ENCODE measurements around the gene CACNG4. TPM values are rescaled to one million over a fixed set of nuclear protein-coding genes. Genes with fewer than 3 reads are reported as not detected.

Gene CACNG4
- total RNA-seq, 2 donors from 2014 or later: 9.5 to 12.9 TPM

DNA sequence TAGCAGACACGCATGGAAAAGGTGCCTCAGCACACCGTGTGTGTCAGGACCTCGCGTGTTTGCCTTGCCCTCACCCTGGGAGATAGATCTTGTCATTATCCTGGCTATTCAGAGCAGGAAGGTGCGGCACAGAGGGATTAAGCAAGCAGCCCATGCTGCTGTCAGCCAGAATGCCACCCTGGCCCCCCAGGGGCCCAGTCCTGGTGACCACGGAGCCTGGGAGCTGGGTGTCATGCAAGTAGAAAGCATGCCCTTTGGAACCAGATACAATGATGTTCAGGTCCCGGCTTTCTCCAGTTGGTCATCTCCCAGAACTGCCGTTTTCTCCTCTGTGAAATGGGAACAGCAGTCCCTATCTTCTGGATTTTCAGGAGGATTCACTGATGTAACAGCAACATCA is 29.9 kb downstream of the CACNG4 start:
- Histone ChIP-seq H3K36me3 (no peaks in the 10 kb centered on the region), H3K4me3 (no peak overlapping the region), H3K9me3 (no peaks in the 10 kb centered on the region), H3K27me3 (replicated peaks; ENCODE audit: insufficient read depth) (no peaks in the 10 kb centered on the region), H3K4me1 (replicated peaks) (no peaks in the 10 kb centered on the region), H3K27ac (no peak overlapping the region)
- DNase-seq (ENCODE audit: low spot score): no peak
- intact Hi-C loops (cut with DNase I): no loop called here
- TF ChIP-seq POLR2AphosphoS5 (IDR thresholded peaks at IDR 0.05) (no peak), POLR2A (IDR thresholded peaks at IDR 0.05) (no peak)
- TF ChIP-seq, protein P1, sequence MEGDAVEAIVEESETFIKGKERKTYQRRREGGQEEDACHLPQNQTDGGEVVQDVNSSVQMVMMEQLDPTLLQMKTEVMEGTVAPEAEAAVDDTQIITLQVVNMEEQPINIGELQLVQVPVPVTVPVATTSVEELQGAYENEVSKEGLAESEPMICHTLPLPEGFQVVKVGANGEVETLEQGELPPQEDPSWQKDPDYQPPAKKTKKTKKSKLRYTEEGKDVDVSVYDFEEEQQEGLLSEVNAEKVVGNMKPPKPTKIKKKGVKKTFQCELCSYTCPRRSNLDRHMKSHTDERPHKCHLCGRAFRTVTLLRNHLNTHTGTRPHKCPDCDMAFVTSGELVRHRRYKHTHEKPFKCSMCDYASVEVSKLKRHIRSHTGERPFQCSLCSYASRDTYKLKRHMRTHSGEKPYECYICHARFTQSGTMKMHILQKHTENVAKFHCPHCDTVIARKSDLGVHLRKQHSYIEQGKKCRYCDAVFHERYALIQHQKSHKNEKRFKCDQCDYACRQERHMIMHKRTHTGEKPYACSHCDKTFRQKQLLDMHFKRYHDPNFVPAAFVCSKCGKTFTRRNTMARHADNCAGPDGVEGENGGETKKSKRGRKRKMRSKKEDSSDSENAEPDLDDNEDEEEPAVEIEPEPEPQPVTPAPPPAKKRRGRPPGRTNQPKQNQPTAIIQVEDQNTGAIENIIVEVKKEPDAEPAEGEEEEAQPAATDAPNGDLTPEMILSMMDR (IDR thresholded peaks at IDR 0.05): no peak
- 93% methylated on average over 8 of the region's 8 CpGs for WGBS

DNA sequence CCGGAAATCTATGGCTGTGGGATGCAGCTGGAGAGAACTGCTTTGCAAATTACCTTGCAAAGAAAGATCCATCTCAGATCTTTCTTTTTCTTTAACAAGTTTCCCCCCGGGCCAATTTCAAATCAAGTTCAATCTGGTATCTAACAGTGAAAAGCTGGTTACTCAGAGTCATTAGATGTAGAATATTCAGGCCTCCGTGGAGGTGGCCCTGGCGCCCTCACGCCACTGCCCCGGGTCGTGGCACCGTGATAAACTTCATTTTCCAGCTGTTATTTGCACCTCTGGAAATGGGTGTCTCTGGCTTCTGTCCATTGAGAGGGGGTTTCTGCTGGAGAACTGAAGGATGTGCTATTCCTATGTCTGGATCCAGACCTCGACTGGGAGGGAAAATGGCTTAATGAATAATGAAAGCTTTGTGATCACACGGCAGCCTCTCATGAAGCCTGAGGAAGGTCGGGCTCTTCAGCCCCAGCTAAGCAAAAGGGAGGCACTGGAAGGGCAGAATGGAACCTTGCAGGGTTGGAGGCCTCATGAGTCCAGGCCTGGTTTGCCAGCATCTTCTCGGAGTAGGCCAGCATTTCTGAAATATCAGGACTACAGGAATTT is 30.5 kb downstream of the CACNG4 start:
- 68% methylated on average over 12 of the region's 12 CpGs for WGBS
- Histone ChIP-seq H3K4me3 (no peak overlapping the region), H3K9me3 (no peaks in the 10 kb centered on the region), H3K27me3 (replicated peaks; ENCODE audit: insufficient read depth) (no peaks in the 10 kb centered on the region), H3K27ac (no peak overlapping the region), H3K36me3 (no peaks in the 10 kb centered on the region), H3K4me1 (replicated peaks) (no peaks in the 10 kb centered on the region)
- TF ChIP-seq POLR2A (IDR thresholded peaks at IDR 0.05) (no peak), POLR2AphosphoS5 (IDR thresholded peaks at IDR 0.05) (no peak)
- TF ChIP-seq, protein P1 (IDR thresholded peaks at IDR 0.05): no peak
- intact Hi-C loops (cut with DNase I): no loop called here
- no peak for DNase-seq (ENCODE audit: low spot score)

DNA sequence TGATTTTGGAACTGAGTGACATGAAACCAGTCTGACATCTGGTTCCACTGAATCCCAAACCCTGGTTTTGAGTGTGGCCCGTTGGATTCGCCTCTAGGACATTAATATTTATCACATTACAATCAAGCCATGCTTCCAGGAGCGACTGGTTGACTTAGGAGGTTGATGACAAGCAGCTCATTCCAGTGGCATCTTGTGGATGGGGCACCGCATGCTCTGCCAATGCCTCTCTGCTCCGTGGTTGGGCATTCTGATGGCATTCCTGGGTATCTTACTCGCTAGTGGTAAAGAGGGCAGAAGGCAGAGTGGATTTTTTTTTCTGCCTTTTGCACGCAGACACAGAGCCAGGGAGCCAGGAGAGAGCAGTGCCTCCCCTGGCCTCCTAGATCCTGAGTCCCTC is 31.4 kb downstream of the CACNG4 start:
- intact Hi-C loops (cut with DNase I): no loop called here
- Histone ChIP-seq H3K4me1 (replicated peaks) (no peaks in the 10 kb centered on the region), H3K9me3 (no peaks in the 10 kb centered on the region), H3K36me3 (no peaks in the 10 kb centered on the region), H3K27me3 (replicated peaks; ENCODE audit: insufficient read depth) (no peaks in the 10 kb centered on the region), H3K4me3 (no peak overlapping the region), H3K27ac (no peak overlapping the region)
- 90% methylated on average over 7 of the region's 7 CpGs for WGBS
- DNase-seq (ENCODE audit: low spot score): no peak
- TF ChIP-seq POLR2AphosphoS5 (IDR thresholded peaks at IDR 0.05) (no peak), POLR2A (IDR thresholded peaks at IDR 0.05) (no peak)
- TF ChIP-seq, protein P1 (IDR thresholded peaks at IDR 0.05): no peak

GRCh38 chr17:66996926-66997325 is 32.4 kb downstream of the CACNG4 start:
- DNase-seq (ENCODE audit: low spot score): no peak
- H3K36me3 ChIP-seq: no peaks in the 10 kb centered on the region
- intact Hi-C loops (cut with DNase I): no loop called here
- 93% methylated on average over 5 of the region's 5 CpGs for WGBS
- TF ChIP-seq POLR2A (IDR thresholded peaks at IDR 0.05): no peak
- TF ChIP-seq, protein P1 (IDR thresholded peaks at IDR 0.05): no peak
- no peak for TF ChIP-seq POLR2AphosphoS5 (IDR thresholded peaks at IDR 0.05)
- H3K27me3 ChIP-seq (replicated peaks; ENCODE audit: insufficient read depth): no peaks in the 10 kb centered on the region
- no peaks in the 10 kb centered on the region for H3K9me3 ChIP-seq
- H3K4me3 ChIP-seq: no peak overlapping the region
- no peak overlapping the region for H3K27ac ChIP-seq
- no peaks in the 10 kb centered on the region for H3K4me1 ChIP-seq (replicated peaks)

- no peaks in the 10 kb centered on the region for H3K27me3 ChIP-seq (replicated peaks; ENCODE audit: insufficient read depth)
- H3K4me1 ChIP-seq (replicated peaks): no peaks in the 10 kb centered on the region
- WGBS: 87% methylated on average over 2 of the region's 2 CpGs
- H3K36me3 ChIP-seq: no peaks in the 10 kb centered on the region
- no peaks in the 10 kb centered on the region for H3K9me3 ChIP-seq
- intact Hi-C loops (cut with DNase I): no loop called here
- no peak overlapping the region for H3K4me3 ChIP-seq
- no peak overlapping the region for H3K27ac ChIP-seq
- TF ChIP-seq POLR2A (IDR thresholded peaks at IDR 0.05) (no peak), POLR2AphosphoS5 (IDR thresholded peaks at IDR 0.05) (no peak)
- TF ChIP-seq, protein P1 (IDR thresholded peaks at IDR 0.05): no peak
- DNase-seq (ENCODE audit: low spot score): no peak
These were observed 38.7 kb downstream of the CACNG4 start for GRCh38 chr17:67003231-67003630.
